Uterus (tissue), 2 donors: ENCODE data around the gene GPR162.
A peak's percentile ranks its signal among the peaks of the same experiment; 100 is the strongest.

ENCODE experiments used
- CTCF ChIP-seq, 4 experiments: fragments of 200-600 bp in 2 of 4; fragments of 450-650 bp in 2 of 4; sonication (generic) in 2 of 4; IDR thresholded peaks; one replicate each; pipeline ENCODE4 v1.5.1; 2016 to 2019; ENCODE audit warnings: antibody characterized with exemption in 4 of 4, mild to moderate bottlenecking in 2 of 4, moderate library complexity in 1 of 4
- POLR2A ChIP-seq, 2 donors: fragments of 450-650 bp; IDR thresholded peaks; one replicate each; pipeline ENCODE4 v1.6.1; 2016; ENCODE audit warnings: antibody characterized with exemption in 2 of 2, mild to moderate bottlenecking in 1 of 2, moderate library complexity in 1 of 2

GRCh38 chr12:6851153-6851920 is 29.7 kb downstream of the GPR162 start, which contains the start of gene CDCA3:
- TF ChIP-seq CTCF (IDR thresholded peaks at IDR 0.05) (no peak), POLR2A (IDR thresholded peaks at IDR 0.05) (peak; percentile 6 to 49)
